CD14-positive monocyte (primary cell): ENCODE measurements around the gene CYP27A1. TPM values are rescaled to one million over a fixed set of nuclear protein-coding genes. Genes with fewer than 3 reads are reported as not detected.

Experiments used
- DNase-seq, 3 donors: peaks; one replicate each; pipeline ENCODE4 v3.0.0-alpha.2; 2011 to 2022
- H2AFZ ChIP-seq: 2 replicates; pipeline ENCODE4 v1.6.0; 2012; ENCODE audit warnings: mild to moderate bottlenecking, low read depth, low read length, inconsistent platforms; ENCODE audit not compliant: insufficient read depth, poor library complexity, severe bottlenecking
- H3K27ac ChIP-seq, 2 donors: 1 replicate in 1 of 2; 2 replicates in 1 of 2; pipeline ENCODE4 v1.5.1; 2012 to 2013; ENCODE audit warnings: low read length in 2 of 2, control low read depth in 1 of 2, inconsistent platforms in 1 of 2, low read depth in 1 of 2, mild to moderate bottlenecking in 1 of 2
- H3K27me3 ChIP-seq, 2 donors: one replicate each; pipeline versions ENCODE4 v1.6.0 to v1.6.1; 2011 to 2013; ENCODE audit warnings: low read length in 2 of 2; ENCODE audit not compliant: control insufficient read depth in 2 of 2, insufficient read depth in 2 of 2
- H3K36me3 ChIP-seq, 2 donors: replicated peaks in 1 of 2; 1 replicate in 1 of 2; 2 replicates in 1 of 2; pipeline versions ENCODE4 v1.5.1 to v1.6.1; 2012 to 2013; ENCODE audit warnings: low read length in 2 of 2, control low read depth in 1 of 2, inconsistent platforms in 1 of 2, mild to moderate bottlenecking in 1 of 2; ENCODE audit not compliant: insufficient read depth in 2 of 2, control insufficient read depth in 1 of 2
- H3K4me1 ChIP-seq, 2 donors: 1 replicate in 1 of 2; 2 replicates in 1 of 2; pipeline versions ENCODE4 v1.5.1 to v1.6.1; 2012 to 2013; ENCODE audit warnings: low read length in 2 of 2, control low read depth in 1 of 2, inconsistent platforms in 1 of 2, mild to moderate bottlenecking in 1 of 2, moderate library complexity in 1 of 2; ENCODE audit not compliant: insufficient read depth in 2 of 2, control insufficient read depth in 1 of 2
- H3K4me2 ChIP-seq: replicated peaks from 2 replicates; pipeline ENCODE3; 2012; ENCODE audit warnings: low read length, moderate library complexity, mild to moderate bottlenecking; ENCODE audit not compliant: poor library complexity, severe bottlenecking; ENCODE audit errors: extremely low read depth
- H3K4me3 ChIP-seq, 3 experiments: fragments of 200-600 bp in 1 of 3; sonication (generic) in 1 of 3; replicated peaks in 1 of 3; 1 replicate in 2 of 3; 2 replicates in 1 of 3; pipeline ENCODE4 v1.5.1; 2011 to 2013; ENCODE audit warnings: low read length in 3 of 3, mild to moderate bottlenecking in 3 of 3, control low read depth in 2 of 3, low read depth in 2 of 3, inconsistent platforms in 1 of 3, moderate library complexity in 1 of 3
- H3K79me2 ChIP-seq: 2 replicates; pipeline ENCODE4 v1.6.0; 2012; ENCODE audit warnings: mild to moderate bottlenecking, control low read depth, inconsistent platforms, low read length, moderate library complexity; ENCODE audit not compliant: insufficient read depth
- H3K9ac ChIP-seq: 2 replicates; pipeline ENCODE4 v1.6.0; 2017; ENCODE audit warnings: low read length, mild to moderate bottlenecking; ENCODE audit not compliant: insufficient read depth, poor library complexity, severe bottlenecking
- H3K9me3 ChIP-seq, 2 donors: replicated peaks in 1 of 2; 1 replicate in 1 of 2; 2 replicates in 1 of 2; pipeline versions ENCODE4 v1.5.1 to v1.6.1; 2012 to 2013; ENCODE audit warnings: low read length in 2 of 2, control low read depth in 1 of 2; ENCODE audit not compliant: control insufficient read depth in 1 of 2, insufficient read depth in 1 of 2
- H4K20me1 ChIP-seq: 2 replicates; pipeline ENCODE4 v1.6.0; 2012; ENCODE audit warnings: mild to moderate bottlenecking, low read length, control low read depth, moderate library complexity; ENCODE audit not compliant: insufficient read depth
- H3K27ac Mint-ChIP-seq, 7 donors: one replicate each; pipeline ENCODE4 v1.8.0; 2020; ENCODE audit warnings: mild to moderate bottlenecking in 7 of 7, mixed read lengths in 7 of 7, moderate library complexity in 6 of 7, inconsistent platforms in 2 of 7
- H3K27me3 Mint-ChIP-seq, 3 donors: one replicate each; pipeline ENCODE4 v1.8.0; 2021 to 2022; ENCODE audit warnings: low read depth in 3 of 3, mild to moderate bottlenecking in 3 of 3, mixed read lengths in 3 of 3, moderate library complexity in 3 of 3, inconsistent platforms in 1 of 3
- H3K36me3 Mint-ChIP-seq, 2 donors: one replicate each; pipeline ENCODE4 v1.8.0; 2020; ENCODE audit warnings: mixed read lengths in 2 of 2, inconsistent platforms in 1 of 2, mild to moderate bottlenecking in 1 of 2
- H3K4me1 Mint-ChIP-seq: one replicate; pipeline ENCODE4 v1.8.0; 2020; ENCODE audit warnings: mild to moderate bottlenecking, mixed read lengths
- H3K4me3 Mint-ChIP-seq, 2 donors: one replicate each; pipeline ENCODE4 v1.8.0; 2020; ENCODE audit warnings: mild to moderate bottlenecking in 2 of 2, mixed read lengths in 2 of 2, moderate library complexity in 1 of 2
- H3K9me3 Mint-ChIP-seq, 7 donors: one replicate each; pipeline ENCODE4 v1.8.0; 2020 to 2022; ENCODE audit warnings: mixed read lengths in 7 of 7, mild to moderate bottlenecking in 6 of 7, moderate library complexity in 6 of 7, inconsistent platforms in 2 of 7
- WGBS: methylation state at CpG from one replicate; pipeline ENCODE4 v1.1.5; 2013; ENCODE audit warnings: missing lambda C conversion rate; ENCODE audit not compliant: insufficient coverage; 5-methylcytosine and 5-hydroxymethylcytosine counted together
- intact Hi-C, 2 donors: fragments of 100-400 bp; cut with micrococcal nuclease; formaldehyde crosslinking; loops; one replicate each; pipeline versions ENCODE4 v1.15.0 to v1.15.1; 2023
- polyA plus RNA-seq, 3 donors: library from polyadenylated mRNA; depleted of rRNA in 1 of 3; unstranded in 2 of 3; stranded (reverse) in 1 of 3; fragments of 300-500 nt in 2 of 3; fragments of >200 nt in 1 of 3; fragmentation: Illumina TruSeq in 2 of 3; gene quantifications; 1 replicate in 2 of 3; 2 replicates in 1 of 3; pipeline ENCODE4 v1.2.3, GENCODE V29; 2012 to 2021
- TF ChIP-seq, protein P1 (sequence below): fragments of 200-600 bp; IDR thresholded peaks from one replicate; pipeline ENCODE4 v1.8.0; 2022; ENCODE audit warnings: antibody characterized with exemption, mild to moderate bottlenecking

Gene CYP27A1
- polyA plus RNA-seq, 3 donors: 151 to 218 (median 214) TPM

DNA sequence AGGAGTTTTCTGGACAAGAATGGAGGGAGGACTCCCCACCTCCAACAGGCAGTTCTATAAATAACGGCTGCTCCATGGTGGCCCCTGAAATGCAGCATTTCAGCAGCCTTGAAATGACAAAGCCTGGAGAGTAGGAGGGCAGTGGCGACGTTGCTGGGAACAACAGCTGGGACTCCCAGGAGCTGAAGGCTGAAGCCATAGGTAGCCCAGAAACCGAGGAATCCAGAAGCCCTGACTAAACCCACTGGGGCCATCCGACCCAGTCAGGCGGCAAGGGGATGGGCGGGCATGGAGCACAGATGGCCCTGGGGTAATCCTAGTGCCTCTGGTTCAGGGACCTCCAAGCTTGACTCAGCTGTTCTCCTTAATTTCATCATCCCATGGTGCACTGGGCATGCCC is 40.7 kb downstream of the CYP27A1 start:
- no peaks in the 10 kb centered on the region for H3K9me3 ChIP-seq
- WGBS: 88% methylated on average over 6 of the region's 7 CpGs
- H3K79me2 ChIP-seq: no peaks in the 10 kb centered on the region
- H3K27me3 ChIP-seq: peaks cover 0 to 2% of the 10 kb centered on the region in 2 donors
- H3K4me3 ChIP-seq: no peak overlapping the region
- Mint-ChIP-seq H3K27ac (peak overlapping the region in 2 of 7 donors; percentile 15 to 53), H3K36me3 (peaks cover 34 to 39% of the 10 kb centered on the region in 2 donors), H3K9me3 (peaks cover 0 to 7% (median 2%) of the 10 kb centered on the region in 7 donors), H3K4me3 (no peak overlapping the region), H3K4me1 (peaks cover 48% of the 10 kb centered on the region), H3K27me3 (peaks cover 6 to 19% (median 18%) of the 10 kb centered on the region in 3 donors)
- no peak overlapping the region for H3K4me2 ChIP-seq
- TF ChIP-seq, protein P1, sequence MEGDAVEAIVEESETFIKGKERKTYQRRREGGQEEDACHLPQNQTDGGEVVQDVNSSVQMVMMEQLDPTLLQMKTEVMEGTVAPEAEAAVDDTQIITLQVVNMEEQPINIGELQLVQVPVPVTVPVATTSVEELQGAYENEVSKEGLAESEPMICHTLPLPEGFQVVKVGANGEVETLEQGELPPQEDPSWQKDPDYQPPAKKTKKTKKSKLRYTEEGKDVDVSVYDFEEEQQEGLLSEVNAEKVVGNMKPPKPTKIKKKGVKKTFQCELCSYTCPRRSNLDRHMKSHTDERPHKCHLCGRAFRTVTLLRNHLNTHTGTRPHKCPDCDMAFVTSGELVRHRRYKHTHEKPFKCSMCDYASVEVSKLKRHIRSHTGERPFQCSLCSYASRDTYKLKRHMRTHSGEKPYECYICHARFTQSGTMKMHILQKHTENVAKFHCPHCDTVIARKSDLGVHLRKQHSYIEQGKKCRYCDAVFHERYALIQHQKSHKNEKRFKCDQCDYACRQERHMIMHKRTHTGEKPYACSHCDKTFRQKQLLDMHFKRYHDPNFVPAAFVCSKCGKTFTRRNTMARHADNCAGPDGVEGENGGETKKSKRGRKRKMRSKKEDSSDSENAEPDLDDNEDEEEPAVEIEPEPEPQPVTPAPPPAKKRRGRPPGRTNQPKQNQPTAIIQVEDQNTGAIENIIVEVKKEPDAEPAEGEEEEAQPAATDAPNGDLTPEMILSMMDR: no peak
- peaks cover 0 to 17% of the 10 kb centered on the region in 2 donors for H3K36me3 ChIP-seq
- no peak overlapping the region for H3K9ac ChIP-seq
- H3K27ac ChIP-seq: no peak overlapping the region
- no peaks in the 10 kb centered on the region for H4K20me1 ChIP-seq
- DNase-seq: no peak
- no peak overlapping the region for H2AFZ ChIP-seq
- H3K4me1 ChIP-seq: peaks cover 27 to 32% of the 10 kb centered on the region in 2 donors
- intact Hi-C loops: loop anchor here (5.0 kb wide), 3 partner anchors 75 to 95 kb away; no protein-coding TSS in a partner anchor

DNA sequence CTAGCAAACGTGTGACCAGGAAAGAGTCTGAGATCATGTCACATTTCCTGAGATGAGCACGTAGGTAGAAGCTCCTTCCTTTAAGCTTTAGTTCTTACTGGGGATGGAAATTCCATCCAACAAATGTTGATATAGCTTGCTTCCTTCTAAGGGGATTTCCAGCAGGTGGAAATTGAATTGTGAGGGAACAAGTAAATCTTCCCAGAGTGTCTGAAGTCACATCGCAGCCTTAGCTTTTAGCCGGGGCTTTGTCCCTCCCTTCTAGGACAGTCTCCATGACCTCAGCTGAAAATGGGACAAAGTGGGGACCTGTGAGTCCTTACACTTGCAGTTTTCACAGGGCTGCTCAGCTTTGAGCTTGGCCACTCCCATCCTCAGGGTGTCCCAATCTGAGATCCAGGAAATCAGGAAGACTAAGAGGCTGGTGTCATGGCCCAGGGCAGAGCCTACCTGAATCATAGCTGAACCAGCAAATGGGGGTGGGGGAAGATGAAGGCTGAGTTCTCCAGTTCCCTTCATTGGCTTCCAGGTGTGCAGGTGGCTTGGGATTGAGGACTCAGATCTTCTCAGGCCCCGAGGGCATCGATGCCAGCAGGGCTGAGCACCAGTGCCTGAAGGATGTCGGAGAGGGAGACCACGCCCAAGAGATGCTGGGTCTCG is 41.4 kb downstream of the CYP27A1 start:
- no peak overlapping the region for H3K4me2 ChIP-seq
- DNase-seq: peak in 1 of 3 donors; percentile 31
- peaks cover 27 to 32% of the 10 kb centered on the region in 2 donors for H3K4me1 ChIP-seq
- TF ChIP-seq, protein P1: no peak
- no peaks in the 10 kb centered on the region for H4K20me1 ChIP-seq
- H3K79me2 ChIP-seq: no peaks in the 10 kb centered on the region
- H3K36me3 Mint-ChIP-seq: peaks cover 28 to 32% of the 10 kb centered on the region in 2 donors
- no peak overlapping the region for H2AFZ ChIP-seq
- H3K27me3 ChIP-seq: peaks cover 0 to 5% of the 10 kb centered on the region in 2 donors
- peaks cover 12 to 24% (median 23%) of the 10 kb centered on the region in 3 donors for H3K27me3 Mint-ChIP-seq
- no peak overlapping the region for H3K4me3 Mint-ChIP-seq
- H3K27ac ChIP-seq: no peak overlapping the region
- H3K27ac Mint-ChIP-seq: peak overlapping the region in 3 of 7 donors; percentile 25 to 64 (median 50)
- H3K4me3 ChIP-seq: no peak overlapping the region
- H3K9me3 Mint-ChIP-seq: peaks cover 0 to 7% (median 2%) of the 10 kb centered on the region in 7 donors
- no peaks in the 10 kb centered on the region for H3K9me3 ChIP-seq
- no peak overlapping the region for H3K9ac ChIP-seq
- intact Hi-C loops: loop anchor here (5.0 kb wide), 3 partner anchors 76 to 96 kb away; no protein-coding TSS in a partner anchor
- H3K4me1 Mint-ChIP-seq: peaks cover 45% of the 10 kb centered on the region
- peaks cover 0 to 10% of the 10 kb centered on the region in 2 donors for H3K36me3 ChIP-seq
- WGBS: 91% methylated on average over 8 of the region's 9 CpGs
